Measurements from ENCODE around the gene CLDN24.

Gene CLDN24

DNA sequence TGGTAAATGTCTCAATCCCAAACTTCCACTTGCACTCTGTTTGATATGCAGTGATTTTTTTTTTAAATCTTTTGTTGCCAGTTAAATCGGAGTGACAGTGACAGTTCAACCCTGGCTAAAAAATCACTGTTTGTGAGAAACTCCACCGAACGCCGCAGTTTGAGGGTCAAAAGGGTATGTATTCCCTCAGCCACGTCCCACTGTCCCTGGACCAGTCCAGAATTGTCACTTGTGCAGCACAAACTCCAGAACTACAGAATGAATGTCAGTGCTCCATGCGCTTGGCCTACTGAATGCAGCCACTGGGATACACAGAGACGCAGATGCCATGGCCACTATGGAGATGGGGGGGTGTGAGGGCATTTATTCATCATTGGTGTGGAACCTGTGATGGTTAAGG lies 36.3 kb downstream of the CLDN24 start:
- no peaks in the 10 kb centered on the region for H3K9me2 ChIP-seq (ENCODE audit: low read depth, low read length)
- H3K9ac ChIP-seq (ENCODE audit: low read length) = no peak overlapping the region
- H3K4me3 ChIP-seq (ENCODE audit: low read depth, low read length, poor library complexity, severe bottlenecking) = no peak overlapping the region
- no peaks in the 10 kb centered on the region for H3K79me2 ChIP-seq (ENCODE audit: insufficient read depth, low read length)
- no peak overlapping the region for H2AFZ ChIP-seq (ENCODE audit: low read length)
- no peaks in the 10 kb centered on the region for H3K4me1 ChIP-seq (ENCODE audit: insufficient read depth, low read length, severe bottlenecking)
- TF ChIP-seq, protein P1, sequence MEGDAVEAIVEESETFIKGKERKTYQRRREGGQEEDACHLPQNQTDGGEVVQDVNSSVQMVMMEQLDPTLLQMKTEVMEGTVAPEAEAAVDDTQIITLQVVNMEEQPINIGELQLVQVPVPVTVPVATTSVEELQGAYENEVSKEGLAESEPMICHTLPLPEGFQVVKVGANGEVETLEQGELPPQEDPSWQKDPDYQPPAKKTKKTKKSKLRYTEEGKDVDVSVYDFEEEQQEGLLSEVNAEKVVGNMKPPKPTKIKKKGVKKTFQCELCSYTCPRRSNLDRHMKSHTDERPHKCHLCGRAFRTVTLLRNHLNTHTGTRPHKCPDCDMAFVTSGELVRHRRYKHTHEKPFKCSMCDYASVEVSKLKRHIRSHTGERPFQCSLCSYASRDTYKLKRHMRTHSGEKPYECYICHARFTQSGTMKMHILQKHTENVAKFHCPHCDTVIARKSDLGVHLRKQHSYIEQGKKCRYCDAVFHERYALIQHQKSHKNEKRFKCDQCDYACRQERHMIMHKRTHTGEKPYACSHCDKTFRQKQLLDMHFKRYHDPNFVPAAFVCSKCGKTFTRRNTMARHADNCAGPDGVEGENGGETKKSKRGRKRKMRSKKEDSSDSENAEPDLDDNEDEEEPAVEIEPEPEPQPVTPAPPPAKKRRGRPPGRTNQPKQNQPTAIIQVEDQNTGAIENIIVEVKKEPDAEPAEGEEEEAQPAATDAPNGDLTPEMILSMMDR (IDR thresholded peaks at IDR 0.05; ENCODE audit: low read length) = no peak
- no peak for TF ChIP-seq EZH2 (IDR thresholded peaks at IDR 0.05; ENCODE audit: borderline replicate concordance, low read length)
- no peaks in the 10 kb centered on the region for H3K36me3 ChIP-seq (ENCODE audit: insufficient read depth, low read length)
- H3F3A ChIP-seq (ENCODE audit: insufficient read depth, low read length) = no peaks in the 10 kb centered on the region
- H3K27me3 ChIP-seq (ENCODE audit: insufficient read depth, low read length) = no peaks in the 10 kb centered on the region
- H3K4me2 ChIP-seq (ENCODE audit: low read length) = no peak overlapping the region
- H4K20me1 ChIP-seq (ENCODE audit: insufficient read depth, low read length) = no peaks in the 10 kb centered on the region
- no peaks in the 10 kb centered on the region for H3K9me3 ChIP-seq (ENCODE audit: low read length)
- H3K27ac ChIP-seq (ENCODE audit: low read depth, low read length, poor library complexity, severe bottlenecking) = no peak overlapping the region

DNA sequence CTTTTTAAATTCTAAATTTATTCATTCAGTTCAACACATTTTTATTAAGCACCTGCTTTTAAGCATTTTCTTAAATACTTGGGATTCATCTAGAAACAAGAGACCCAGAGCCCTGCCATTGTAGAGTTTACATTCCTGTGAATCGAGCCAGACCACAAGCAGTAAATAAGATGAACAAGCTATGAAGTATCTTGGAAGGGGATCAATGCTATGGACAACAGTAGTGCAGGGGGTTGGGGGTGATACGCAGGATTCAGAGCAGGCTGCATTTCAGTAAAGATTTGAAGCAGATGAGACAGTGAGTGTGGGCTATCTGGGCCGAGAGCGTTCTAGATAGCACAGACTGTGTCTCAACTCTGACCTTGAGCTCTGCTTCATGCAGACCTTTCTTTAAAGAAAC lies 37.3 kb downstream of the CLDN24 start:
- H3K9me3 ChIP-seq (ENCODE audit: low read length) = no peaks in the 10 kb centered on the region

DNA sequence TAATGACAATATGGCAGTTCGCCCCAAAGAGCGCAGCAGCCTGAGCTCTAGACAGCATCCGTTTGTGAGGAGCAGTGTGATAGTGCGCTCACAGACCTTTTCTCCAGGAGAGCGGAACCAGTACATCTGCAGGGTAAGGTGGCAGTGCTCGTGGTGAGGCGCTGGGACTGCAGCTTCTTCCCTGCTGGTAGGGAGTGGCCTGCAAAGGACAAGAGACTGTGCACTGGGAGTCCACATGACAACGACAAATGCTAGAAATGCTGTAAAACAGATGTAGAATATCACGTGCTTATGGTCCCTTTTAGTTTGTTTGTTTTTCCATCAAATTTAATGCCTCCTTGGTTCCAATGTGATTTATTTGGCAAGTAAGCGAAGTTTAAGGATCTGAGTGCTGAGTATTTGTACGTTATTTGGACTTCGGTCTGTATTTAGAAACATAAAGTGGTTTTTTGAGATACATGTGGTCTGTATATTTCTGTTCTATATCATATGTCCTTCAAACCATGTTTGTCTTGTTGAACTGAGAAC lies 37.9 kb downstream of the CLDN24 start:
- Histone ChIP-seq H3K9me3 (ENCODE audit: low read length) (no peaks in the 10 kb centered on the region), H3K4me1 (ENCODE audit: insufficient read depth, low read length, severe bottlenecking) (no peaks in the 10 kb centered on the region), H3K4me3 (ENCODE audit: low read depth, low read length, poor library complexity, severe bottlenecking) (no peak overlapping the region), H3K27me3 (ENCODE audit: insufficient read depth, low read length) (no peaks in the 10 kb centered on the region), H3K27ac (ENCODE audit: low read depth, low read length, poor library complexity, severe bottlenecking) (no peak overlapping the region), H3K4me2 (ENCODE audit: low read length) (no peak overlapping the region), H2AFZ (ENCODE audit: low read length) (no peak overlapping the region), H3K9me2 (ENCODE audit: low read depth, low read length) (no peaks in the 10 kb centered on the region), H3K9ac (ENCODE audit: low read length) (no peak overlapping the region), H3K36me3 (ENCODE audit: insufficient read depth, low read length) (no peaks in the 10 kb centered on the region), H3K79me2 (ENCODE audit: insufficient read depth, low read length) (no peaks in the 10 kb centered on the region), H3F3A (ENCODE audit: insufficient read depth, low read length) (no peaks in the 10 kb centered on the region), H4K20me1 (ENCODE audit: insufficient read depth, low read length) (no peaks in the 10 kb centered on the region)
- no peak for TF ChIP-seq EZH2 (IDR thresholded peaks at IDR 0.05; ENCODE audit: borderline replicate concordance, low read length)
- TF ChIP-seq, protein P1 (IDR thresholded peaks at IDR 0.05; ENCODE audit: low read length) = no peak

More for the DNA sequence above, 37.3 kb downstream of the CLDN24 start:
- H3K4me2 ChIP-seq (ENCODE audit: low read length) = no peak overlapping the region
- H2AFZ ChIP-seq (ENCODE audit: low read length) = no peak overlapping the region
- no peaks in the 10 kb centered on the region for H3K9me2 ChIP-seq (ENCODE audit: low read depth, low read length)
- no peaks in the 10 kb centered on the region for H3K27me3 ChIP-seq (ENCODE audit: insufficient read depth, low read length)
- no peaks in the 10 kb centered on the region for H3K4me1 ChIP-seq (ENCODE audit: insufficient read depth, low read length, severe bottlenecking)
- no peak overlapping the region for H3K9ac ChIP-seq (ENCODE audit: low read length)
- no peaks in the 10 kb centered on the region for H3F3A ChIP-seq (ENCODE audit: insufficient read depth, low read length)
- no peak overlapping the region for H3K4me3 ChIP-seq (ENCODE audit: low read depth, low read length, poor library complexity, severe bottlenecking)
- H4K20me1 ChIP-seq (ENCODE audit: insufficient read depth, low read length) = no peaks in the 10 kb centered on the region
- no peaks in the 10 kb centered on the region for H3K79me2 ChIP-seq (ENCODE audit: insufficient read depth, low read length)
- H3K36me3 ChIP-seq (ENCODE audit: insufficient read depth, low read length) = no peaks in the 10 kb centered on the region
- no peak for TF ChIP-seq EZH2 (IDR thresholded peaks at IDR 0.05; ENCODE audit: borderline replicate concordance, low read length)
- TF ChIP-seq, protein P1 (IDR thresholded peaks at IDR 0.05; ENCODE audit: low read length) = no peak
- no peak overlapping the region for H3K27ac ChIP-seq (ENCODE audit: low read depth, low read length, poor library complexity, severe bottlenecking)

All from OCI-LY1 (cell line).